Stimulated activated CD4-positive, alpha-beta T cell treated with anti-CD3 and anti-CD28 coated beads, TNF-alpha, amount 100 ng/mL, for 48 hours (primary cell): Measurements from ENCODE around the gene ARHGAP33.

ENCODE experiments used
- DNase-seq, 3 donors: peaks; one replicate each; pipeline ENCODE4 v3.0.0-alpha.2; 2020; ENCODE audit warnings: low read depth in 3 of 3

Gene ARHGAP33

GRCh38 chr19:35740423-35741202 lies 34.8 kb upstream of the ARHGAP33 start:
- peak; percentile 89 to 98 (median 91) for DNase-seq

- DNase-seq, result no peak
Observed at GRCh38 chr19:35741203-35741515, 34.2 kb upstream of the ARHGAP33 start.

- DNase-seq, result peak in 1 of 3 donors; percentile 75
Observed at GRCh38 chr19:35742121-35742724, 33.1 kb upstream of the ARHGAP33 start, which contains the start of gene IGFLR1. TSS of gene IGFLR1 (minus strand) at chr19:35742452. CDS start at chr19:35741180, 1,272 bp downstream.

- no peak for DNase-seq
Observed at GRCh38 chr19:35743640-35744429, 31.5 kb upstream of the ARHGAP33 start.

GRCh38 chr19:35744430-35745327 lies 30.7 kb upstream of the ARHGAP33 start:
- peak; percentile 88 to 92 (median 89) for DNase-seq

GRCh38 chr19:35745328-35746086 lies 29.9 kb upstream of the ARHGAP33 start, which contains the start of the genes PSENEN and U2AF1L4:
TSS of gene PSENEN (plus strand) at chr19:35745651. CDS start at chr19:35745931, 280 bp downstream.
TSS of gene U2AF1L4 (minus strand) at chr19:35745418. CDS start at chr19:35745391, 27 bp downstream.
- peak; percentile 86 to 94 (median 91) for DNase-seq

GRCh38 chr19:35746087-35746462 lies 29.3 kb upstream of the ARHGAP33 start:
- no peak for DNase-seq

- no peak for DNase-seq
Observed at GRCh38 chr19:35746531-35746930, 28.8 kb upstream of the ARHGAP33 start.

GRCh38 chr19:35748106-35749020 lies 27.0 kb upstream of the ARHGAP33 start, which contains the start of gene LIN37:
TSS of gene LIN37 (plus strand) at chr19:35748576. CDS start at chr19:35748725, 149 bp downstream.
- DNase-seq, result peak; percentile 96 to 98 (median 96)

GRCh38 chr19:35750167-35750566 lies 25.2 kb upstream of the ARHGAP33 start:
- no peak for DNase-seq

GRCh38 chr19:35751839-35752745 lies 23.3 kb upstream of the ARHGAP33 start:
- no peak for DNase-seq

- no peak for DNase-seq
Observed at GRCh38 chr19:35752746-35753350, 22.5 kb upstream of the ARHGAP33 start.

- DNase-seq, result no peak
Observed at GRCh38 chr19:35753634-35754369, 21.6 kb upstream of the ARHGAP33 start.

- no peak for DNase-seq
Observed at GRCh38 chr19:35754370-35755130, 20.8 kb upstream of the ARHGAP33 start.

- no peak for DNase-seq
Observed at GRCh38 chr19:35755131-35755549, 20.2 kb upstream of the ARHGAP33 start.
